Measurements from ENCODE around the gene VPS26A.

VPS26A gene

GRCh38 chr10:69211524-69211923, 87.5 kb downstream of the VPS26A start:
- Histone ChIP-seq H3K79me2 (ENCODE audit: control insufficient read depth, insufficient read depth, low read length) (no peaks in the 10 kb centered on the region), H3K18ac (ENCODE audit: low read length) (no peak overlapping the region), H3K36me3 (ENCODE audit: control insufficient read depth, insufficient read depth, low read length) (peaks cover 10% of the 10 kb centered on the region), H3K4me2 (ENCODE audit: low read length) (no peak overlapping the region), H3K27ac (ENCODE audit: low read depth, low read length) (no peak overlapping the region), H4K5ac (ENCODE audit: low read length) (no peak overlapping the region), H2BK15ac (replicated peaks; ENCODE audit: low read depth) (no peak overlapping the region), H2AK5ac (ENCODE audit: low read length) (no peak overlapping the region), H3K79me1 (ENCODE audit: low read length) (no peaks in the 10 kb centered on the region), H3K56ac (ENCODE audit: low read length) (no peak overlapping the region), H3K4me3 (ENCODE audit: low read length) (no peak overlapping the region), H3K4ac (ENCODE audit: low read depth, low read length) (no peak overlapping the region), H3K27me3 (ENCODE audit: insufficient read depth, low read length, poor library complexity) (no peaks in the 10 kb centered on the region), H3K23ac (ENCODE audit: low read length) (no peak overlapping the region), H2BK5ac (ENCODE audit: low read length) (no peak overlapping the region), H3K9ac (ENCODE audit: low read length) (no peak overlapping the region), H4K8ac (ENCODE audit: low read depth, low read length) (no peak overlapping the region), H2BK120ac (ENCODE audit: low read depth, low read length) (no peak overlapping the region), H3K4me1 (ENCODE audit: control insufficient read depth, low read depth, low read length) (no peaks in the 10 kb centered on the region)
- WGBS (ENCODE audit: extremely low coverage, insufficient coverage, low lambda C conversion rate): no CpG with 5 or more reads among the region's 3 CpGs
- no peak for DNase-seq

GRCh38 chr10:69213591-69214311, 89.8 kb downstream of the VPS26A start:
- Histone ChIP-seq H2AK5ac (ENCODE audit: low read length) (no peak overlapping the region), H3K4me3 (ENCODE audit: low read length) (no peak overlapping the region), H3K79me2 (ENCODE audit: control insufficient read depth, insufficient read depth, low read length) (no peaks in the 10 kb centered on the region), H3K27me3 (ENCODE audit: insufficient read depth, low read length, poor library complexity) (no peaks in the 10 kb centered on the region), H3K4ac (ENCODE audit: low read depth, low read length) (no peak overlapping the region), H3K4me2 (ENCODE audit: low read length) (no peak overlapping the region), H4K8ac (ENCODE audit: low read depth, low read length) (no peak overlapping the region), H3K79me1 (ENCODE audit: low read length) (no peaks in the 10 kb centered on the region), H2BK15ac (replicated peaks; ENCODE audit: low read depth) (no peak overlapping the region), H3K23ac (ENCODE audit: low read length) (no peak overlapping the region), H2BK5ac (ENCODE audit: low read length) (no peak overlapping the region), H4K5ac (ENCODE audit: low read length) (no peak overlapping the region), H3K36me3 (ENCODE audit: control insufficient read depth, insufficient read depth, low read length) (peaks cover 2% of the 10 kb centered on the region), H2BK120ac (ENCODE audit: low read depth, low read length) (no peak overlapping the region), H3K4me1 (ENCODE audit: control insufficient read depth, low read depth, low read length) (no peaks in the 10 kb centered on the region), H3K56ac (ENCODE audit: low read length) (no peak overlapping the region), H3K9ac (ENCODE audit: low read length) (no peak overlapping the region), H3K18ac (ENCODE audit: low read length) (no peak overlapping the region), H3K27ac (ENCODE audit: low read depth, low read length) (no peak overlapping the region)
- WGBS (ENCODE audit: extremely low coverage, insufficient coverage, low lambda C conversion rate): no CpG with 5 or more reads among the region's 5 CpGs
- DNase-seq: no peak

DNA sequence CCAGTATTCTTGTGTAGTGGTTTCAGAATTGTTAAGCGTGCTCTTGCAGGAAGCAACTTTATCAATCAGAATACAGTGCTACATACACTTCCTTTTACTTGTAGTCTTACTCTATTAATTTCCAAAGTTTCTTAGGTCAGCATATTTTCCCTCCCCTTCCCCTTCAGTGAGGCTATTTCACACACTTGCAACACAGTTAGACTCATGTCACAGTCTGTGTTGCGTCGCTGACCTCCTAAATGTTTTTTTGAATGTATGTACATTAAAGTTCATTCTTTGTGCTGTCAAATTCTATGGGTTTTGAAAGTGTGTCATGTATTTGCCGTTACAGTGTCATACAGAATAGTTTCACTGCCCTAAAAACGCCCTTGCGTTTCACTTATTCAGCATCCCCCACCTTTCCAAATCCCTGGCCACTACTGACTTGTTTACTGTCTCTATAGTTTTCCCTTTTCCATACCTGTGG, 90.7 kb downstream of the VPS26A start:
- Histone ChIP-seq H2BK15ac (replicated peaks; ENCODE audit: low read depth) (no peak overlapping the region), H2BK5ac (ENCODE audit: low read length) (no peak overlapping the region), H2AK5ac (ENCODE audit: low read length) (no peak overlapping the region), H3K9ac (ENCODE audit: low read length) (no peak overlapping the region), H2BK120ac (ENCODE audit: low read depth, low read length) (no peak overlapping the region), H3K23ac (ENCODE audit: low read length) (no peak overlapping the region), H3K27ac (ENCODE audit: low read depth, low read length) (no peak overlapping the region), H3K4me2 (ENCODE audit: low read length) (no peak overlapping the region), H4K5ac (ENCODE audit: low read length) (no peak overlapping the region), H3K56ac (ENCODE audit: low read length) (no peak overlapping the region), H3K4me1 (ENCODE audit: control insufficient read depth, low read depth, low read length) (no peaks in the 10 kb centered on the region), H3K27me3 (ENCODE audit: insufficient read depth, low read length, poor library complexity) (no peaks in the 10 kb centered on the region), H3K79me2 (ENCODE audit: control insufficient read depth, insufficient read depth, low read length) (no peaks in the 10 kb centered on the region), H3K79me1 (ENCODE audit: low read length) (no peaks in the 10 kb centered on the region), H3K4ac (ENCODE audit: low read depth, low read length) (no peak overlapping the region), H3K36me3 (ENCODE audit: control insufficient read depth, insufficient read depth, low read length) (no peaks in the 10 kb centered on the region), H3K4me3 (ENCODE audit: low read length) (no peak overlapping the region), H4K8ac (ENCODE audit: low read depth, low read length) (no peak overlapping the region), H3K18ac (ENCODE audit: low read length) (no peak overlapping the region)
- DNase-seq: no peak
- WGBS (ENCODE audit: extremely low coverage, insufficient coverage, low lambda C conversion rate): no CpG with 5 or more reads among the region's 6 CpGs

- H4K8ac ChIP-seq (ENCODE audit: low read depth, low read length): no peak overlapping the region
- H3K36me3 ChIP-seq (ENCODE audit: control insufficient read depth, insufficient read depth, low read length): no peaks in the 10 kb centered on the region
- no peak overlapping the region for H3K23ac ChIP-seq (ENCODE audit: low read length)
- DNase-seq: no peak
- no peak overlapping the region for H2BK120ac ChIP-seq (ENCODE audit: low read depth, low read length)
- no peaks in the 10 kb centered on the region for H3K79me1 ChIP-seq (ENCODE audit: low read length)
- no peaks in the 10 kb centered on the region for H3K27me3 ChIP-seq (ENCODE audit: insufficient read depth, low read length, poor library complexity)
- no peak overlapping the region for H2BK5ac ChIP-seq (ENCODE audit: low read length)
- no peak overlapping the region for H3K4me2 ChIP-seq (ENCODE audit: low read length)
- no peaks in the 10 kb centered on the region for H3K4me1 ChIP-seq (ENCODE audit: control insufficient read depth, low read depth, low read length)
- no CpG with 5 or more reads among the region's 10 CpGs for WGBS (ENCODE audit: extremely low coverage, insufficient coverage, low lambda C conversion rate)
- H3K4me3 ChIP-seq (ENCODE audit: low read length): no peak overlapping the region
- H3K56ac ChIP-seq (ENCODE audit: low read length): no peak overlapping the region
- no peak overlapping the region for H4K5ac ChIP-seq (ENCODE audit: low read length)
- H3K9ac ChIP-seq (ENCODE audit: low read length): no peak overlapping the region
- no peaks in the 10 kb centered on the region for H3K79me2 ChIP-seq (ENCODE audit: control insufficient read depth, insufficient read depth, low read length)
- no peak overlapping the region for H2AK5ac ChIP-seq (ENCODE audit: low read length)
- no peak overlapping the region for H3K27ac ChIP-seq (ENCODE audit: low read depth, low read length)
- no peak overlapping the region for H3K18ac ChIP-seq (ENCODE audit: low read length)
- H2BK15ac ChIP-seq (replicated peaks; ENCODE audit: low read depth): no peak overlapping the region
- H3K4ac ChIP-seq (ENCODE audit: low read depth, low read length): no peak overlapping the region
Measured at GRCh38 chr10:69215405-69216171, 91.6 kb downstream of the VPS26A start.

DNA sequence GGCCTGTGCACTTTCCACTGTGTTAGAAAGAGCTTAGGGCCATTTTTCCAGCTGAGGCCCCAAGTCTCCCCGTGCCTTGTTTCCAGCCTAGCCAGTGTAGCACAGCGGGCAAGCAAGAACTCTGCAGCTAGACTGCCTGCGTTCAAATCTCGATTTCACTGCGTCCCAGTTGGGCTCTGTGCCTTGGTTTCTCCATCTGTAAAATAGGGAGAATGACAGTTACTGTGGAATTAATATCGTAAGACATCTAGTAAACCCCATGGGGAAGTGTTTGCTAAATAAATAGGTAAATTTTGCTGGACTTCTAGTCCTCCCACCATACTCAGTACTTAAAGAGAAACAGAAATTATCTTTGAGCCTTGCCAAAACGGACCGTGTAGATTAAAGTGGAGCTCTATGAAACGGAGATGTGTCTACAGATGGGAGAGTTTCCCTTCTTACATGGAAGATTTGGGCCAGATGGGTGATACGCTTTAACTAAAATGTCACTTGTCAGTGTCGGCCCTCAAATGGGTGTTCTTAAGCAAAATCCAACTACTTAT, 92.7 kb downstream of the VPS26A start:
- H4K8ac ChIP-seq (ENCODE audit: low read depth, low read length): no peak overlapping the region
- no peak for DNase-seq
- H3K27me3 ChIP-seq (ENCODE audit: insufficient read depth, low read length, poor library complexity): no peaks in the 10 kb centered on the region
- H3K9ac ChIP-seq (ENCODE audit: low read length): no peak overlapping the region
- H2BK120ac ChIP-seq (ENCODE audit: low read depth, low read length): no peak overlapping the region
- no peak overlapping the region for H2BK15ac ChIP-seq (replicated peaks; ENCODE audit: low read depth)
- H3K36me3 ChIP-seq (ENCODE audit: control insufficient read depth, insufficient read depth, low read length): no peaks in the 10 kb centered on the region
- no peaks in the 10 kb centered on the region for H3K4me1 ChIP-seq (ENCODE audit: control insufficient read depth, low read depth, low read length)
- no peaks in the 10 kb centered on the region for H3K79me2 ChIP-seq (ENCODE audit: control insufficient read depth, insufficient read depth, low read length)
- H2AK5ac ChIP-seq (ENCODE audit: low read length): no peak overlapping the region
- no peak overlapping the region for H3K4ac ChIP-seq (ENCODE audit: low read depth, low read length)
- no peak overlapping the region for H2BK5ac ChIP-seq (ENCODE audit: low read length)
- H3K56ac ChIP-seq (ENCODE audit: low read length): no peak overlapping the region
- no peak overlapping the region for H3K18ac ChIP-seq (ENCODE audit: low read length)
- no peak overlapping the region for H3K4me3 ChIP-seq (ENCODE audit: low read length)
- H4K5ac ChIP-seq (ENCODE audit: low read length): no peak overlapping the region
- H3K23ac ChIP-seq (ENCODE audit: low read length): no peak overlapping the region
- no peaks in the 10 kb centered on the region for H3K79me1 ChIP-seq (ENCODE audit: low read length)
- no peak overlapping the region for H3K27ac ChIP-seq (ENCODE audit: low read depth, low read length)
- no peak overlapping the region for H3K4me2 ChIP-seq (ENCODE audit: low read length)
- no CpG with 5 or more reads among the region's 11 CpGs for WGBS (ENCODE audit: extremely low coverage, insufficient coverage, low lambda C conversion rate)
